Posterior vena cava (tissue), 2 donors: ENCODE data around the gene PLCXD3. TPM values are rescaled to one million over a fixed set of nuclear protein-coding genes. Genes with fewer than 3 reads are reported as not detected.
"Not testable (repeated sequence)": the region's sequence is repeated elsewhere in the genome, so short reads cannot be mapped to it uniquely, and the experiment has no call there.

ENCODE experiments used
- DNase-seq: peaks from one replicate; pipeline ENCODE4 v3.0.0-alpha.2; 2020; ENCODE audit warnings: low spot score
- intact Hi-C, 2 donors: fragments of 100-400 bp; cut with DNase I; formaldehyde crosslinking; loops; one replicate each; pipeline versions ENCODE4 v1.14.1 to v1.14.2; 2022 to 2023
- total RNA-seq, 2 donors: library from RNA; stranded (reverse); fragmentation: NEBNext Ultra II Directional; extraction: Animal tissue kit (Norgen Biotek cat#: 25700); gene quantifications; one replicate each; pipeline ENCODE4 v1.2.1, GENCODE V29; 2021
- donor health status: DM: yes; HTN: yes; CAD: no.
- donor health status: DM: yes; HTN: yes; CAD: no.

PLCXD3 gene
- total RNA-seq, 2 donors from 2014 or later = 22.0 to 24.4 TPM

DNA sequence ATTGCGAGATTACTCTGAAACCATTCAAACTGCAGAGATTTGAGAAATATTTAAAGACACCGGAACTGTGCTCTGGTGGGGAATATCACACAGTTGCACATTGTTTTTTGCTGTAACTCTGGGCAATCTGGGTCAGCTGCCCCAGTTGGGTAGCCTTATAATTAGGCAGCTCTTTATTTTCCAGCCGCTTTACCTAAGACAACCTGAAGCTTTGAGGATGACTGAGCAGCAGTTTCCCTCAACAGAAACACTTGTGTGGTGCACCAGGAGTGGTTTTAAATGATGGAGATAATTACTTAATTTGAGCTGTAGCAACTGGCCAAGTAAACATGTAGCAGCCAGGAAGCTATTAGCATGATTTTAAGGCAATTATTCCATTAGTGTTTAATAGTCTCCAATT is 2.9 kb downstream of the PLCXD3 start:
- intact Hi-C loops = no loop called here
- no peak for DNase-seq

DNA sequence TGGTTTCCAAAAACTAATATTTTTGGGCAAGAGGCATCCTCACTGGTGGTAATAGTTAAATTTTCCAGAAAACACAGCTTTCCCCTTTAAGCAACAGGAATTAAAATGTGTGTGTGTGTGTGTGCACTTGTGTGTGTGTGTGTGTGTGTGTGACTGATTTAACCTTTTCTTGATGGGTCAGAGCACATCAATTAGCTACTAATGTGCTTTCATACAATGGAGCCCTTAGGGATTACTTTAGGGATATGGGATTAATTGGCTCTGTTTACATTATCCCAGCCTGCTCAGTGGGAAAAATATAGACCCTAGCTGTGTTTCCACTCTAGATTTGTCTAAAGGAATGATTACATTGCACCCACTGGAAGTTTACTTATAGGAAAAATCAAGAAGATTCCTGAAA is 6.5 kb downstream of the PLCXD3 start:
- DNase-seq = no peak
- intact Hi-C loops = no loop called here

DNA sequence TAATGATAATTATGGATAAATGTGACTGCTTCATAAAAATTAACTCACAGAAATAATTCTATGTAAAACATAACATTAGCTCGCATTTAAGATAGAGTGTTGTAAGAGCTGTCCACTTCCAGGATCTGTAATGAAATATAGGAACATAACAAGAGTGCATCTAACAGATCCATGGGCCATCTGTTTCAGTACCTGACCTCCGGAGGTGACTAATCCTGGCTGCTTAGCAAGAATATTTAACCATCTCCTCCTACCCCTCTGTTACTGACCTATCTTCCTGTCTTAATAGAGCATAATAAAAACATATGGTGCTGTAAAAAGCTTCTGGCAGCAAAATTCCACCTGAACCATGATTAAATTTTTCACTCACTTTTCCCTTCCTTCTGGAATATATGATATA is 7.1 kb downstream of the PLCXD3 start:
- DNase-seq = no peak
- intact Hi-C loops = no loop called here

DNA sequence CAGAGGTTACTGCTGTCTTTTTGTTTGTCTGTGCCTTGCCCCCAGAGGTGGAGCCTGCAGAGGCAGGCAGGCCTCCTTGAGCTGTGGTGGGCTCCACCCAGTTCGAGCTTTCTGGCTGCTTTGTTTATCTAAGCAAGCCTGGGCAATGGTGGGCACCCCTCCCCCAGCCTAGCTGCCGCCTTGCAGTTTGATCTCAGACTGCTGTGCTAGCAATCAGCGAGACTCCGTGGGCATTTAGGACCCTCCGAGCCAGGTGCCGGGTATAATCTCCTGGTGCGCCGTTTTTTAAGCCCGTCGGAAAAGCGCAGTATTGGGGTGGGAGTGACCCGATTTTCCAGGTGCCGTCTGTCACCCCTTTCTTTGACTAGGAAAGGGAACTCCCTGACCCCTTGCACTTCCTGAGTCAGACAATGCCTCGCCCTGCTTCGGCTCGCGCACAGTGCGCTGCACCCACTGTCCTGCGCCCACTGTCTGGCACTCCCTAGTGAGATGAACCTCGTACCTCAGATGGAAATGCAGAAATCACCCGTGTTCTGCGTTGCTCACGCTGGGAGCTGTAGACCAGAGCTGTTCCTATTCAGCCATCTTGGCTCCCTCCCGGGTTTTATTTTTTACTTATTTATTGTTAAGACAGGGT is 16.8 kb downstream of the PLCXD3 start:
- DNase-seq, intact Hi-C loops: not testable (repeated sequence)

DNA sequence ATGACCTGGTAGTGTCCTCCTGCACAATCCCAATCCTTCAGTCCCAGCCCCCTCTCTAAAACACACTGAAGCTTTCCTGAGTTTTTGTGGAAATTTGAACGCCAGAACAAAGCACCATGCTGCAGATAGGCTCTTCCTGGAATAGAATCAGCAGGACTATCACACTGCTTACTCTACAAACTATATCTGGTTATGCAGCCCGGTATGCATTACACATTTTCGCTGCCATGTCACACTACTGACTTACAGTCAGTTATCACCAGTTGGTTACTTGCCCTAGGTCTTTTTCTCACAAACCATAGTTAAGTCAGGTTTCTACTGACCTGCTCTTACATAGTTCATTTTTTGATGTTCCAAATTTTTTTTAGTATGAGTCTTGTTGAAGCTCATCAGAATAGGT is 24.9 kb downstream of the PLCXD3 start:
- no peak for DNase-seq
- intact Hi-C loops = no loop called here

DNA sequence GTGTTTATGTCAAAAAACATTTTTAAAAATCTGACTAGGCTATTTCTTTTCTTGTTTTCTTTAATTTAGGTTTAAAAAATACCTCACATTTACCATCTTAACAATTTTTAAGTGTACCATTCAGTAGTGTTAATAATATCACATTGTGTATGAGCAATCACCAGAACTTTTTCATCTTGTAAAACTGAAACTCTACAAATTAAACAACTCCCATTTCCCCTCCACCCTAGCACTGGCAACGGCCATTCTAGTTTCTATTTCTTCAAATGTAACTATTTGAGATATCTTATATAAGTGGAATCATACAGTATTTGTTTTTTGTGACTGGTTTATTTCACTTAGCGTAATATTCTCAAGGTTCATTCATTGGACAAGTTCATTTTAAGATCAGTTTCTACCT is 27.7 kb downstream of the PLCXD3 start:
- intact Hi-C loops = no loop called here
- DNase-seq = no peak

DNA sequence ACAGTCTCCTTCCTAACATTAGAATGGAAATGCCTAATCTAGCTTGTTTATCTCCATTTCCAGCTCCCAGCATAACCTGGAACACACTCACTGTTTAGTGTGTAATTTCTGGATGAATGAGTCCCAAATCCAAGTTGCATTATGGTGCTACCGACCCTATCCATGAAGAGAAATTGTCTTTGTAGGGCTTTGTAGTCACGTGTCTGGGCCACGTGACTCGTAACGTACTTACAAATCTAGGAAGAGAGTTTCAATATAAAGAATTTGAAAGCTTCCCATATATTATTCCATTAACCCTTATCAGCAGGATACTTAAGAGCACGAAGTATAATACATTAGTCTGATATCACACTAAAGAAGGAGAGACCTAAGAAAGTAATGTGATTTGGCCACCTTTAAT is 28.2 kb downstream of the PLCXD3 start:
- no peak for DNase-seq
- intact Hi-C loops = no loop called here

DNA sequence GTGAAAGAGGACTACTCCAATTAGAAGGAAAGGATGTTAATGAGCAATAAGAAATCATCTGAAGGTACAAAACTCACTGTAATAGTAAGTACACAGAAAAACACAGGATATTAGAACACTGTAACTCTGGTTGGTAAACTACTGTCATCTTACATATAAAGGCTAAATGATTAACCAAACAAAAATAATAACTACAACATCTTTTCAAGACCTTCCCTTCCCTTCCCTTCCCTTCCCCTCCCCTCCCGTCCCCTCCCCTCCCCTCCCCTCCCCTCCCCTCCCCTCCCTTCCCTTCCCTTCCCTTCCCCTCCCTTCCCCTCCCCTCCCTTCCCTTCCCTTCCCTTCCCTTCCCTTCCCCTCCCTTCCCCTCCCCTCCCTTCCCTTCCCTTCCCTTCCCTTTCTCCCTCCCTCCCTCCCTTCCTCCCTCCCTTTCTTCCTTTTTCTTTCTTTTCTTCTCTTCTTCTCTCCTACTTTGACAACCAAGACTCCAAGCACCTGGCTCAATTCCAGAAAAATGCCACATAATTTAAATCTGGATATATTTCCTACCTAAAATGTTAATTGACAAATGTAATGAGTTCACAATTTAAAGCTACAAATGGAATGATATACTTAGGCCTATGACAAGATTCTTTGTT is 38.7 kb downstream of the PLCXD3 start:
- not testable (repeated sequence) for DNase-seq
- intact Hi-C loops = loop anchor here in 1 of 2 donors (10.0 kb wide), 1 partner anchor 563 kb away; no protein-coding TSS in a partner anchor

DNA sequence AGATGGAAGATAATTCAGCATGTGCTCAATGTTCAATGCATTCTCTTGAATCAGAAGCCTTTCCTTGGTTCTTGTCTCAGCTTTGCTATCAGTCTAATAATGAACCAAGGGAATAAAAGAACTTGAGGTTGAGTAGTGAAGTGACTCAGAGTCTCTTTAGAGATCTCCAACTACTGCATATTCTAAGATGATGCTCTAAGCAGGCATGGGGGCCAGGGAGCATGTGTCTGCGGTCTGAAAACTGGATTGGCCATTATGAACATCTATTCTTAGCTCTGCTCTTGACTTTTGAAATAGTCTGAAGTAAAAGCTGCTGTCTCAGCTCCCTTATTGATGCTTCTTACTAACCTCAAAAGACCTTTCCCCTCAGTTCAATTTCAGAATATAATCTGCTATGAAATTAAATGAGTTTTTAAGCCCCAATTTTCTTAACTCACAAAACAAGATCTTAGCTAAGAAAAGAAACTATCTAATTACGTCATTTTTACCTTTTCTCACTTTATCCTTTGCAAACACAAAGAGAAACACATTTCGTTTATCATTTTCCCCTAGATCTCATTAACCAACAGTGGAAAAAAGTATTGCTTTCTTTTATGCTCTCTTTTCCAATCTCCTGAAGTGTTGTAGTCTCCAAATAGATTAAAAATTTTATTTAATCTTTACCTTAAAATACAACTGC is 44.8 kb downstream of the PLCXD3 start:
- intact Hi-C loops = no loop called here
- no peak for DNase-seq

DNA sequence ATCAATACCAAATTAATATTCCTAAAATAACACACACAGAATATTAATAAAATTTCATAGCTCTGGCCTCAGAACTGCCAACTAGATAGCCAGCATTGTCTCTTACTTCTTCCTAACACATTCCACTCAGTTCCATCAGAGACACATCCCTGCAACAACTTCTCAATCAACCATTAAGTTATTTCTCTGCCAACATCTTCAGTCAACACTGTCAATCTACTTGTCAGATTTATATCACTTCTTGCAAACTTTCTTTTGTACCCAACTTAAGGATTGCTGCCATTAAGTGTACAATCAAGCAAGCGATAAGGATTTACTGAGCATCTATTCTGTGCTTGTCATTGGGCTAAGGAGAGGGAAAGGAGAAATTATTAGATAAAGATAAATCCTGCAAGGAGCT is 50.8 kb downstream of the PLCXD3 start:
- no peak for DNase-seq
- intact Hi-C loops = no loop called here

DNA sequence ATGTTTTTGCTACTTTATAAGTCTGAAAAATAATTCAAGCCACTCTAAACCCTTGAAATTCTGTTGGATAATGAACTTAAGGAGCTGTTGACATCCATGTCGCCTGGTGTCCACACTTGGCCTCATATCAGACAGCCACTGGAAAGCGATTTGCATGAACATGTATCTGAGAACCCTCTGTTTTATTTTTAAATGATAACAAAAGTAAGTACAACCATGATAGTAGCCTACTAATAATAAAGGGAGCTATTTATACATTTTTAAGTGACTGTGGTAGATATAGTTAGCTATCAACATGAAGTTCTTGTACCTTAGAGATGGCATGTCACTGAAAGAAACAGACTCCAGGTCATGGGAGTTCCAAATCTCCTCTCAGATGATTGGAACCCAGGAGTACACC is 53.3 kb downstream of the PLCXD3 start:
- intact Hi-C loops = no loop called here
- no peak for DNase-seq

DNA sequence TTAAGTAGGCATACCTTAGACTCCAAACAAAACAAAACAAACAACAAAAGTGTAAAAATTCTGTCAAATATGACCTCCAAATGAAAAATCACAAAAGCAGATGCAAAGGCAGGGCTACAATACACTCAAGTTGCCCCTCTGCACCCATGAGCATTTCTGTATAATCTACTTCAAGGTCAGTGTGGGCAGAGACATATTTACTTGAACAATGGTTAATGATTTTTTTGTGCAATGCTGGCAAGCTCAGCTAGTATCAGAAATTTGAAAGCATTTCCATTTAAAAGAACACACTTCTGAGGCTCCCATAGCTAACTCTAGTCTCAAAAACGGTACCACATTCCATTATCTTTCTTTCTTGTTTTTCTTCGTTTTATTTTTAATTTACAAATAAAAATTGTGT is 57.9 kb downstream of the PLCXD3 start:
- DNase-seq = no peak
- intact Hi-C loops = no loop called here

DNA sequence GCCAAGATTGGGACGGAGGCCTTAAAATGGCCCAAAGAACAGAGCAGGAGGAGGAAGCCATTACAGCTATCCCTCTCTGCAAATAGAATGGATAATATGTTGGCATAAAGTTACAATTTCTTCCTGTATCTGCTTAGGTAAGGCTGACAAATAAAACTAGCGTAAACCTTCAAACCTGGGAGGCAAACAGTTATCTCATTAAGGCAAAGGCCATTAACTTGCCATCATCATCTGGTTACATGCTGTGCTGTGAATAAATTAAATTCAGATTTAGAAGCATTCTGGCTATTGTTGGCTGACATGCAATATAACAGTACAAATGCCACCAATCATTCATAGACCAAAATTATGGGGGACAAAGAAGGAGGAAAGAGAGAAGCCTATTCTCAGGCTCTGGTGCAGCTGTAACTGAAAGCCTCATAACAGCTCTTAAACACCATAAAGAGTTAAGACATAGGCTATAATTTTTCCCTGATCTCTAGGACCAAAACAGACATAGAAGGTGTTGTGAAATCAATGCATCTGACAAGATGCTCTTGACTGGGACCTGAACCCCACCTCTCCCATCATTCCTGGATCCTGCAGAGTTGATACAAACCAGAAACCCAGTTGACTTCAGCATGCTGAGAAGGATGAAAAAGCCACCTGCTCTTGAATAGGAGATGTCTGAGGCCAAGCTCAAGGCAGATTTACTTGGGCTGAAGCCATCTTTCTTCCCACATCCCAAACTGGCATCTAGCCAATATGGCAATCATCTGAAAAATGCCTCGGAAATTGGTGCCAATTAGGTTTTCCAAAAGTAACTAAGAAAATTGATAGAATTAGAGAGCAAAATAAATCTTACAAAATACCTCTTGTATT is 62.5 kb downstream of the PLCXD3 start:
- DNase-seq = no peak
- intact Hi-C loops = no loop called here

DNA sequence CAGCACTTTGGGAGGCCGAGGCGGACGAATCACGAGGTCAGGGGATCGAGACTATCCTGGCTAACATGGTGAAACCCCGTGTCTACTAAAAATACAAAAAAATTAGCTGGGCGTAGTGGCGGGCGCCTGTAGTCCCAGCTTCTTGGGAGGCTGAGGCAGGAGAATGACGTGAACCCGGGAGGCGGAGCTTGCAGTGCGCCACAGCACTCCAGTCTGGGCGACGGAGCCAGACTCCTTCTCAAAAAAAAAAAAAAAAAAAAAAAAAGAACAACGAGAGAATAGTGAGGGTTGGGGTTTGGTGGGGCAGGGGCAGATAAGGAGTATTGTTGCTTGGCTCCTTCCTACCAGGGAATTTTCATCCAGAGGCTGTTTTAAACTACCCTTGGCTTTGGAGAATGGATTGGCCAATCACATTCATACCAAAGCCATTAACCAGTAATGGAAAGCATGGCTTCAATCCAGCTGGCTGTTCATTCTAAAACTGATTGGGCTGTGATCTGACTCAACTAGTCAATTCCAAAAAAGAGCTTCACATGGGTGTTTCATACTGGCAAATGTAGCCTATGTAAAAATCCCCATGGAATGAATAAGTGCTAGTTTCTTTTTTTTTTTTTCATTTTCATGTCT is 64.4 kb downstream of the PLCXD3 start:
- DNase-seq = no peak

DNA sequence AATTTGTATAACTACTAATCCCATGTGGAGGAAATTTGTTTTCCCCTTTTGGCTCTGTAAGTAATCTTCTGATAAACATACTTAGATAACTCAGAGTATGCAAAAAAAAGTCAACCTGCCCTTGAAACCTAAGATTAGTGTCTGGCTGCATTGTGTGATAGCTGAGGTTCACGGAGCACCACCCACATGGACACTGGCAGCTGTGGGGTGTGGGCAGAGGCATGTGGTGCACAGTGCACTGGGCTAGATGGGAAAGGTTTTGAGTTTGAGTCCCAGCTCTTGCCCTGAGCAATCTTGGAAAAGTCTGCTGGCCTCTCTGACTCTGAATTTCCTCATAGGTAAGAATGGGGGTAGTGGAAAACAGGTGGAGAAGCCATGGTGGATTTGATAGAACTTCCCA is 75.1 kb downstream of the PLCXD3 start:
- DNase-seq = no peak
- intact Hi-C loops = no loop called here

More for the DNA sequence above, 64.4 kb downstream of the PLCXD3 start:
- intact Hi-C loops = no loop called here

DNA sequence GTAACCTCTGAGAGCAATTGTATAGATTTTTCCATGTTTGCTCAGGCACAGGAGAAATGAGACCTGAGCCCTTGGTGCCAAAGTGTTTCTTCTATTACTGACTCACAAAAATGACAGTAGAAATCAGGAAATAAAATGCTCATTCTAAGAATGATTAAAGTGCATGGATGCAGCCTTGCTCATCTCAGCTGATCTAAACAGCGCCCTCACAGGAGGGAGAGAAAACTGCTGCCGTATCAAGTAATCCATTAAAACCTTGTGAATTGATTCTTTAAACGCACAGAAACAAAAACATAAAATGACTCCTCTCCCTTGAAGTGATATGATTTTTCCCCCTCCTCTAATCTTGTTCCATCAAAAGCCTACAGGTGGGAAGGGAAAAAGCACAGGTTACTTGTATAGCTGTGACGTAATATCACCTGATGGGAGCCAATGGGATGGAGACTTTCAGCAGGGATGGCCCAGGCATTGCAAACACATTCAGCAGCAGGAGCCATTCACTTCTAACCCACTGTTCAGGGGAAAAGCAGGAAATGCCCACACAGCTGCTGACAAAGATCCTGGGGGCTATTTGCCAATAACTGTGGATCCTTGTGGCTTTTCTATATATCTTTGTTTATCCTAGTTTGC is 76.7 kb downstream of the PLCXD3 start:
- DNase-seq = no peak
- intact Hi-C loops = no loop called here

DNA sequence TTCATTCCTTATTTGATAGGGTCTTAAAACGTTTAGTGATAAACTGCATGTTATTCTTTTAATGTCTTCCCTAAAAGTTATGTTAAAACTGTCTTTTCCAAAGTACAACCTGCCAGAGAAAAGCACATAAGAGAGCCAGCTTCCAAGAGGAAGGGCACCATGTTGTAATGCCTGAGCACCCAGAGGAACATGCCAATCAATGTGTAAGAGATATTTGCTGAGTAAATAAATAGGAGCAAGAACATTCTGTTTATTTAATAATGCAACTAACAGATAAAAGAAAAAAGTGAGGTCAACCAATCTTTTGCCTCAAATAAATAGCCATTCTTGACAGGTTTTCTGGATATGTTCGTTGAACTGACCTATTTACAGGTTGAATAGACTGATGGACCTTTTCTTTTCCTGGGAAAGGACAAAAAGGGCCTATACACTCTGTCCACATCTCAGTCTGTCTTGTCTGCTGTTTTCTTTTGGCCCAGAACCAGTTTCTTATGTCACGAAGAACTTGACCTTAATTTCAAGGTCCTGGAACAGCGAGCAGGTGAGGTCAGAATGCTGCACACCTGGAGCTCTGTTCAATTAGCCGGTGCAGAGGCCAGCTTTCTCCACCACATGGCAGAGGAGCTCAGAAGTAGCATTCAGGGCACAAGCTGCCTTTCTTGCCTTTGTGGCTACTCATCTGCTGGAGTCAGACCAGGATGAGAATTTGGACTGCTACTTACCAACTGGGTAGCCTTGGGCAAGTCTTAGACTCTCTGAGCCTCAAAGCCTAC is 77.7 kb downstream of the PLCXD3 start:
- intact Hi-C loops = no loop called here

DNA sequence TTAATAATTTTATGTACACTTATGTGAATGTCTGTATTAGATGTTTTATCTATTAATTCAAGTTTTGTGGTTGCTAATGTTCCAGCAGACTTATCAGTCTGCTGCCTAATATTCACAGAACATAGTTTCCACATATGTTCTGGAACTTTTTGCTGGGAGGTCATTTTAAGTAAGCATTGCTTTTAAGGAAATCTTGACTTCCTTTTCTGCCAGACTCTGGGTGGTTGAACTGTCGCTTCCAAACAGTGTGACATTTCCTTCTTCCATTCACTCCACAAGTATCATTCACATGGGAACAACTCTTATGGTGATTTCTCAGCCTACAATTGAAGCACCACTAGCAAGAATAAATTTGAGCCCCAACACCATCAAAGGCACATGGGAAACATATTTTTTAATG is 82.9 kb downstream of the PLCXD3 start:
- intact Hi-C loops = loop anchor here in 1 of 2 donors (10.0 kb wide), 1 partner anchor 523 kb away; the partner anchor contains the start of gene C7
- no peak for DNase-seq

More for the DNA sequence above, 77.7 kb downstream of the PLCXD3 start:
- no peak for DNase-seq
